ENCODE data around the gene KIF24.

DNA sequence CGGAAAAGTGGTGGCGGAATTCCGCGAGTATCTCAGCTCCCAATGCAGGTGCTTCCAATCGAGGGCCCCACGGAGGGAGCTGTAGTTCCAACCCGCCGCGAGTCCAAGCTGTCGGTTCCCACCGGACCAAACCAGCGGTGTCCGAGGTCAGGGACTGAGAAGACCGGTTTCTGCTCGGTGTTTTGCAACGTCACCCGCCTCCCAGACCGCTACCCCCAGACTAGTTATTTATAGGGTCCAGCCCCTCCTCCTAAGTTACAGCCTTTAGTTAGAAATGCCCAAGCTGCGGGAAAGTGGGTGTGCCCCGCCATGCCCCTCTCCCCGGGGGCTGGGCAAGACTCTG is 48.3 kb upstream of the KIF24 start:
- TF ChIP-seq, protein P1, sequence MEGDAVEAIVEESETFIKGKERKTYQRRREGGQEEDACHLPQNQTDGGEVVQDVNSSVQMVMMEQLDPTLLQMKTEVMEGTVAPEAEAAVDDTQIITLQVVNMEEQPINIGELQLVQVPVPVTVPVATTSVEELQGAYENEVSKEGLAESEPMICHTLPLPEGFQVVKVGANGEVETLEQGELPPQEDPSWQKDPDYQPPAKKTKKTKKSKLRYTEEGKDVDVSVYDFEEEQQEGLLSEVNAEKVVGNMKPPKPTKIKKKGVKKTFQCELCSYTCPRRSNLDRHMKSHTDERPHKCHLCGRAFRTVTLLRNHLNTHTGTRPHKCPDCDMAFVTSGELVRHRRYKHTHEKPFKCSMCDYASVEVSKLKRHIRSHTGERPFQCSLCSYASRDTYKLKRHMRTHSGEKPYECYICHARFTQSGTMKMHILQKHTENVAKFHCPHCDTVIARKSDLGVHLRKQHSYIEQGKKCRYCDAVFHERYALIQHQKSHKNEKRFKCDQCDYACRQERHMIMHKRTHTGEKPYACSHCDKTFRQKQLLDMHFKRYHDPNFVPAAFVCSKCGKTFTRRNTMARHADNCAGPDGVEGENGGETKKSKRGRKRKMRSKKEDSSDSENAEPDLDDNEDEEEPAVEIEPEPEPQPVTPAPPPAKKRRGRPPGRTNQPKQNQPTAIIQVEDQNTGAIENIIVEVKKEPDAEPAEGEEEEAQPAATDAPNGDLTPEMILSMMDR (conservative IDR thresholded peaks at IDR 0.05 in 1 of 2, IDR thresholded peaks at IDR 0.05 in 1 of 2; ENCODE audit: low read depth in 1 of 2, low read length in 2 of 2), result no peak
- no peak for TF ChIP-seq EZH2 (IDR thresholded peaks at IDR 0.05; ENCODE audit: low read length, missing control alignments)
